DND-41 (cell line): ENCODE data around the gene INF2.
"Not testable (repeated sequence)": the region's sequence is repeated elsewhere in the genome, so short reads cannot be mapped to it uniquely, and the experiment has no call there.

Experiments used
- ATAC-seq: fragments of 200-7000 bp; cut with Tn5 transposase; 3 replicates; pipeline ENCODE4 v1.9.1; 2021; ENCODE audit warnings: low read depth; ENCODE audit not compliant: insufficient read depth
- DNase-seq: peaks from one replicate; pipeline ENCODE4 v3.0.0-alpha.2; 2020
- H2AFZ ChIP-seq: 2 replicates; pipeline ENCODE4 v1.6.0; 2012; ENCODE audit warnings: low read depth, low read length
- H3K27ac ChIP-seq: 2 replicates; pipeline ENCODE4 v1.5.1; 2012; ENCODE audit warnings: low read length, inconsistent platforms
- H3K27me3 ChIP-seq: fragments of 200-600 bp; sonication (generic); 2 replicates; pipeline ENCODE4 v1.6.0; 2012; ENCODE audit warnings: low read length, mild to moderate bottlenecking, inconsistent platforms; ENCODE audit not compliant: insufficient read depth, poor library complexity
- H3K36me3 ChIP-seq: 2 replicates; pipeline ENCODE4 v1.5.1; 2012; ENCODE audit warnings: low read length, inconsistent platforms; ENCODE audit not compliant: insufficient read depth
- H3K4me1 ChIP-seq: 2 replicates; pipeline ENCODE4 v1.5.1; 2012; ENCODE audit warnings: mild to moderate bottlenecking, low read length; ENCODE audit not compliant: insufficient read depth
- H3K4me2 ChIP-seq: 2 replicates; pipeline ENCODE4 v1.6.0; 2012; ENCODE audit warnings: mild to moderate bottlenecking, moderate library complexity, low read length, inconsistent platforms; ENCODE audit not compliant: insufficient read depth
- H3K4me3 ChIP-seq, 2 experiments: fragments of 200-600 bp in 1 of 2; shearing (Covaris generic) in 1 of 2; 2 replicates each; pipeline ENCODE4 v1.5.1; 2012 to 2016; ENCODE audit warnings: inconsistent platforms in 2 of 2, low read length in 2 of 2, mild to moderate bottlenecking in 2 of 2, low read depth in 1 of 2, moderate library complexity in 1 of 2
- H3K79me2 ChIP-seq: 2 replicates; pipeline ENCODE4 v1.6.0; 2012; ENCODE audit warnings: low read length, inconsistent platforms; ENCODE audit not compliant: insufficient read depth
- H3K9ac ChIP-seq: 2 replicates; pipeline ENCODE4 v1.6.0; 2012; ENCODE audit warnings: low read depth, mild to moderate bottlenecking, inconsistent platforms, low read length, moderate library complexity
- H3K9me3 ChIP-seq: 2 replicates; pipeline ENCODE4 v1.5.1; 2012; ENCODE audit warnings: low read length, moderate library complexity, mild to moderate bottlenecking, inconsistent platforms; ENCODE audit not compliant: insufficient read depth, severe bottlenecking
- H4K20me1 ChIP-seq: 2 replicates; pipeline ENCODE4 v1.6.0; 2012; ENCODE audit warnings: low read length; ENCODE audit not compliant: insufficient read depth
- CTCF ChIP-seq: IDR thresholded peaks from 2 replicates; pipeline ENCODE4 v1.5.1; 2012; ENCODE audit warnings: borderline replicate concordance, low read length, moderate library complexity, mild to moderate bottlenecking; ENCODE audit not compliant: poor library complexity, severe bottlenecking; ENCODE audit errors: extremely low read depth
- EZH2 ChIP-seq: IDR thresholded peaks from 3 replicates; pipeline ENCODE4 v1.6.1; 2012; ENCODE audit warnings: borderline replicate concordance, low read depth, mild to moderate bottlenecking, moderate library complexity, low read length, inconsistent platforms; ENCODE audit not compliant: severe bottlenecking

The INF2 gene

GRCh38 chr14:104660597-104660996, 28.8 kb upstream of the INF2 start:
- Histone ChIP-seq H3K9ac (no peak overlapping the region), H3K4me1 (no peaks in the 10 kb centered on the region), H4K20me1 (no peaks in the 10 kb centered on the region), H3K79me2 (no peaks in the 10 kb centered on the region), H3K27me3 (no peaks in the 10 kb centered on the region), H3K27ac (no peak overlapping the region), H2AFZ (no peak overlapping the region), H3K36me3 (no peaks in the 10 kb centered on the region), H3K4me3 (no peak overlapping the region), H3K9me3 (no peaks in the 10 kb centered on the region), H3K4me2 (no peak overlapping the region)
- ATAC-seq (no peak), DNase-seq (no peak)
- TF ChIP-seq CTCF (no peak), EZH2 (no peak)

- Histone ChIP-seq H3K9ac (no peak overlapping the region), H3K27me3 (no peaks in the 10 kb centered on the region), H3K4me2 (no peak overlapping the region), H3K9me3 (no peaks in the 10 kb centered on the region), H4K20me1 (no peaks in the 10 kb centered on the region), H3K36me3 (no peaks in the 10 kb centered on the region), H3K79me2 (no peaks in the 10 kb centered on the region), H3K4me1 (no peaks in the 10 kb centered on the region), H3K4me3 (no peak overlapping the region), H2AFZ (no peak overlapping the region; the same call in 1 of the 2 replicates), H3K27ac (no peak overlapping the region)
- TF ChIP-seq CTCF (no peak), EZH2 (no peak)
- ATAC-seq (no peak), DNase-seq (no peak)
Observed at GRCh38 chr14:104661086-104661485, 28.3 kb upstream of the INF2 start.

DNA sequence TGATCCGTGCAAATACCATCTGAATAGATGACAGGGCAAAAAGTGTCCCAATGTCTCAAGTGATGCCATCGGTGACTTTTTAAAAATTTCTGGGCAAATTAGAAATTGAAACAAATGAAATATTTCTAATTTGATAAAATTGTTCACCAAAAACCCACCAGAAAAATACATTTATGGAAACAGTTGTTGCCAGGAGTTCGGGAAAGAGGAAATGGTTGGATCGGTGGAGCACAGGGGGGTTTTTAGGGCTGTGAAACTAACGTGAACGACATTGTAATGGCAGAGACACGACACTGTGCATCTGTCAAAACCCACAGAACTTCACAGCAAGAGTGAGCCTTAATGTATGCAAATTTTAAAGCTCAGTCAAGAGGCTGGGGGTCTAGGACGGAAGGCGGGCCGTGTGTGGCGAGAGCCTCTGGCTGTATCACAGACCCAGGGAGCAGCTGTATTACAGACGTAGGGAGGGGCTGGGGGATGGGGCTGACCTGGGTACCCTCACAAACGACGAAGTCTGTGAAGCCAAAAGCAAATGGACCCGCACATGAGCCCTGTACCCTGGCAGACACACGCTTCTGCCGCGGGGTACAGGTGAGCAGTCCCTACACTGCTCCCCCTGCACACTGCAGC, 27.8 kb upstream of the INF2 start:
- not testable (repeated sequence) for H3K36me3 ChIP-seq, H3K27ac ChIP-seq, ATAC-seq, H3K4me3 ChIP-seq, DNase-seq, H3K9ac ChIP-seq, H3K4me2 ChIP-seq, H3K27me3 ChIP-seq, H4K20me1 ChIP-seq, H2AFZ ChIP-seq, H3K4me1 ChIP-seq, H3K9me3 ChIP-seq, H3K79me2 ChIP-seq

GRCh38 chr14:104662472-104662871, 26.9 kb upstream of the INF2 start:
- H3K79me2 ChIP-seq, H3K9me3 ChIP-seq, H3K27me3 ChIP-seq, H3K36me3 ChIP-seq, H3K27ac ChIP-seq, H3K4me3 ChIP-seq, H4K20me1 ChIP-seq, H2AFZ ChIP-seq, H3K4me2 ChIP-seq, H3K4me1 ChIP-seq, DNase-seq, ATAC-seq, H3K9ac ChIP-seq: not testable (repeated sequence)
